ENCODE measurements around the gene SPAG8.

Gene SPAG8

DNA sequence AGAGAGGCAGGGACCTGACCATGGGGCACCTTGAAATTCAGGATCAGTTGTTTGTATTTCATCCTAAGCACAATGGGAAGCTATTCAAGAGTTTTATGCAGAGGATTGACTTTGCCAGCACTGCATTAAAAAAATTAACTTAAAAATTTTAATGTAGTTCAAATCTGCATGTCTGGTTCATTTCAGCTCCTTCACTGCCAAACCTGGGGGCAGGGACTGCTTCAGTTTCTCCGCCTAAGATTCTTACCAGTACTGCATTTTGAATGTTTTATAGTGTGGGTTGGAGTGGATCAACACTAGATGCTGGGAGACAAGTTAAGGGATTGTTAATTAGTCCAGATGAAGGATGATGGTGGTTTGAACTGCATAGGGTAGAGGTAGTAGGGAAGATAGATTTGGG is 42.3 kb downstream of the SPAG8 start:
- DNase-seq, result no peak

DNA sequence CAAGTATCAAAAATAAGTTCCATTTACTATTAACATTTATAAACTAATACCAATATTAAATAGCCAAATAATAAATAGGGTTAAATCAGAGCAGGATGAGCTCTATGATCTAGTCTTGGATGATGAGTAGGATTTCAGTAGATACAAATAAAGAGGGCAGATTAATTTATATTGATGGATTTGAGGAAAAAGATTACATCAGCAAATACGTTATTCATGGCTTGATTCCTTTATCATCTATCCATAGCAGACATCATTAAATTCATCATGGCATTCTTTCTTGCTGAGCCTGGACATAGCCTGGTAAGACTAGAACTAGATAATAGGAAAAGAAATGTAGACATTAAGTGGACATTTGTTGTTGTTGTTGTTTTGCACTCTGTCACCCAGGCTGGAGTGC is 44.6 kb downstream of the SPAG8 start:
- no peak for DNase-seq

DNA sequence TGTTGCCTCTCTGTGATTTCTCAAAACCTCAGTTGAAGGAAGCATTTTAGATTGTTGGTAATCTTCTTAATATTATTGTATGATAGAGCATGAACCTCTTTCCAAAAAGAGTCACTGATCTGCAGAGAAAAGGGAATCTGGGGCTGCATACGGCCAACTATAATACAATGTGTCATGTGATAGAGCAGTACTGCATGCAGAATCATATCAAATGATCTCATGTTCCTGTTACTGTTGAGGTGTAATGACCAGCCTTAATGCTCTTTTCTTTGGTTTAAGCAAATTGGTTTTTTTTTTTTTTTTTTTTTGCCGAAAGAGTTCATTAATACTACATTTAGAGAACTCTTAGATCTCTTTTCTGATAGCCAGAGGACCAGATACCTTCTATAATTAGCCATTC is 45.1 kb downstream of the SPAG8 start:
- DNase-seq, result no peak

DNA sequence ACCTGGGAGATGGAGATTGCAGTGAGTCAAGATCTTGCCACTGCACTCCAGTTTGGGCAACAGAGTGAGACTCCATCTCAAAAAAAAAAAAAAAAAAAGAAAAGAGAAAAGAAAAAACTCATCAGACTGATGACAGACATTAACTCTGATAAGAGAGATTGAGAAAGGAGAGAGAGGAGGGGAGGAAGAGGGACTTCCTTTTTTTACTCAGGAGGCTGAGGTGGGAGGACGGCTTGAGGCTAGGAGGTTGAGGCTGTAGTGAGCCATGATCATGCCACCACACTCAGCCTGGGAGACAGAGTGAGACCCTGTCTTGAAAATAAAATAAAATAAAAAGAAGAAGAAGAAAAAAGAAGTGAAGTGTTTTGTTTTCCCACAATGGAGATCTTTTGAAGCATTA is 48.3 kb downstream of the SPAG8 start:
- DNase-seq, result no peak

DNA sequence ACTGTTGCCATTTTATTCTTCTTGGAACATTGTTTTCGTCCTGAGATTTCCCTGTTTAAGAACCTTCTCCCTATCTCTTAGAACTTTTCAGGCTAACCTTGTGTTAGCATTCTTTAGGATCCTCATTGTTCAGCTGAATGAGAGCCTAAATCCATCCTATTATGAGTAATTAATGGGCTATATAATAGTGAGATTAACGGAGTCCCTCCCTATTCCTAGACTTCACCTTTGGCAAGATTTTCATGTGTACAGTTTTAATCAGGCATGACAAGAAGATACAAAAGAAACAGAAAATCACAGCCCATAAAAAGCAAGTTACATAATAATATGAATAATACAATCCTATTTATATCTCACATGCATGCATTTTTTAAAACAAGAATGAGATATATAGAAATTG is 48.9 kb downstream of the SPAG8 start:
- no peak for DNase-seq

- peak in 1 of 2 donors; percentile 19 for DNase-seq
Observed at GRCh38 chr9:35760651-35761050, 51.4 kb downstream of the SPAG8 start.

- DNase-seq, result no peak
Observed at GRCh38 chr9:35759795-35760194, 52.3 kb downstream of the SPAG8 start.

All from inflammatory macrophage treated with lipopolysaccharide for 1 hour (primary cell).